Measurements from ENCODE around the gene COL13A1. TPM values are rescaled to one million over a fixed set of nuclear protein-coding genes. Genes with fewer than 3 reads are reported as not detected.

Gene COL13A1
- total RNA-seq, 1 donor from 2014 or later: 13.0 TPM

- H3K4me1 ChIP-seq (ENCODE audit: control insufficient read depth in 3 of 3, insufficient read depth in 3 of 3, low read length in 3 of 3): no peaks in the 10 kb centered on the region
- H3K4me3 ChIP-seq (ENCODE audit: low read length in 3 of 3): no peak overlapping the region
- no peaks in the 10 kb centered on the region for H3K9me3 ChIP-seq (ENCODE audit: control insufficient read depth in 3 of 3, low read length in 3 of 3)
- H3K36me3 ChIP-seq (ENCODE audit: control insufficient read depth in 3 of 3, insufficient read depth in 3 of 3, low read length in 3 of 3): peaks cover 0 to 2% (median 0%) of the 10 kb centered on the region in 3 donors
- no peak overlapping the region for H3K27ac ChIP-seq (ENCODE audit: low read depth, low read length)
- no peaks in the 10 kb centered on the region for H3K27me3 ChIP-seq (ENCODE audit: control insufficient read depth in 3 of 3, insufficient read depth in 3 of 3, low read length in 3 of 3)
- H3K9ac ChIP-seq (ENCODE audit: low read depth in 1 of 3, low read length in 3 of 3): no peak overlapping the region
Measured at GRCh38 chr10:69953851-69954250, 152.1 kb downstream of the COL13A1 start.

DNA sequence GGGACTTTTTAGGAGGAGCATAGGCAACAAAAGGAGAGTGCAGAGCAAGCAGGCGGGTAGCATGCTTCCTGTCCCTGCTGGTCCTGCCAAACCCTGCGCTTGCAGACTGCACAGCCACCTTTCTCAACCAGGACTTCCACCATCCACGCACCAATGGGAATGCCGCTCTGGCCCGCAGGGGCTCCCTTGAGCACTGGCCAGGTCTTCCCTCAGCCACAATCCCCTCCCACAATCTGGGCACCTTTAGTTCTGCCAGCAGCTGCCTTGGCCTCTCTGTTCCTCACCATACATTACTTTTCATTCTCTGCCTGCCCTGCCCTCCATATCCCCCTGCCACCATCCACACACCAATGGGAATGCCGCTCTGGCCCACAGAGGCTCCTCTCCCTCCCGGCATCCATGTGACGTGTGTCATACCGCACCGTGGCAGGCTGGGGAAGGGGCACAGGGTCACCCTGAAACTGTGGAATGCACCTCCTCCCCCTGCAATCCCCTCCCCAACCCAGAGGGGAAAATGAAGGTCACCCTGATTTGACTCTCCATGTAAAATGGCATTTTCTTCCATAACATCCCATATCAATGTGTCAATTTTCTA is 153.6 kb downstream of the COL13A1 start:
- no peak overlapping the region for H3K27ac ChIP-seq (ENCODE audit: low read depth, low read length)

DNA sequence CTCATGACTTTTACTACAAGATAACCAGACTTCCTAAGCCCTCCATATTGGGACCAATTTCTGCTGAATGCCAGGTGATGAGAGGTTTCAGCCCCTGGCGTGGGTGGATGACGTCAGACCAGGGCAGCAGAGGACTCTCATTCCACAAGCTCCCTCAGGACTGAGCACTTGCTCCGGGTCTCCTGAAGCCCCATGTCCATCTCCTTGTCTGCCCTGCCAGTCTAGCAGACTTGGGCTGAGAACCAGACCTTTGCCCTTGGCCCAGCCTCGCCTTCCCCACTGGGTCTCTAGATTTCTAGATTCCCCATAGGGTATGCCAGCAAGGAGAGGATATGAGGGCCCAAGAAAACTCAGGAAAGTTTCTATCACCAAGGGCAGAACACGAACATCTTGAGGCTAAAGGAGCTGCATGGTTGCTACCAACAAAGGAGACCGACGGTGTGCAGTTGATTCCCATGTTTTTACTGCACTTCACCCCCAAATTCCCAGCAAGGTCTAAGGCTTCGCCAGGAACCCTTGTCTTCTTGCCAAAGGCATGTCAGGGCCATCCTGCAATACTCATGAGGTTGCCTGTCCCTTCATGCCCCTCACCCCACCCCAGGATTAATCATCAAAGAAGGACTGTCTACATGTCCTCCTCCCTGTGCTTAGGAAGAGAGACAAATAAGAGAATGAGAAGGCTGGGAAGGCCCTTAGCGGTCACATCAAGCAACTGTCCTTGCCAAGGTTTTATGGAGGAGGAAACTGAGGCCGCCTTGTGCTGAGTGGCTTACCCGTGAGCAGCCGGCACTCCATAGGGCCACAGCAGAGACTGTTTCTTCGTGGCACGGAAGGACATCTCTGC is 154.4 kb downstream of the COL13A1 start:
- H3K4me1 ChIP-seq (ENCODE audit: control insufficient read depth in 3 of 3, insufficient read depth in 3 of 3, low read length in 3 of 3): no peaks in the 10 kb centered on the region
- no peak overlapping the region for H3K27ac ChIP-seq (ENCODE audit: low read depth, low read length)

More for the DNA sequence above, 153.6 kb downstream of the COL13A1 start:
- H3K4me1 ChIP-seq (ENCODE audit: control insufficient read depth in 3 of 3, insufficient read depth in 3 of 3, low read length in 3 of 3): no peaks in the 10 kb centered on the region
- no peaks in the 10 kb centered on the region for H3K27me3 ChIP-seq (ENCODE audit: control insufficient read depth in 3 of 3, insufficient read depth in 3 of 3, low read length in 3 of 3)
- H3K36me3 ChIP-seq (ENCODE audit: control insufficient read depth in 3 of 3, insufficient read depth in 3 of 3, low read length in 3 of 3): peaks cover 0 to 2% (median 0%) of the 10 kb centered on the region in 3 donors
- no peak overlapping the region for H3K4me3 ChIP-seq (ENCODE audit: low read length in 3 of 3)
- no peaks in the 10 kb centered on the region for H3K9me3 ChIP-seq (ENCODE audit: control insufficient read depth in 3 of 3, low read length in 3 of 3)
- H3K9ac ChIP-seq (ENCODE audit: low read depth in 1 of 3, low read length in 3 of 3): no peak overlapping the region

GRCh38 chr10:69956741-69957230 is 155.1 kb downstream of the COL13A1 start:
- Histone ChIP-seq H3K36me3 (ENCODE audit: control insufficient read depth in 3 of 3, insufficient read depth in 3 of 3, low read length in 3 of 3) (peaks cover 0 to 2% (median 0%) of the 10 kb centered on the region in 3 donors), H3K27ac (ENCODE audit: low read depth, low read length) (no peak overlapping the region), H3K4me3 (ENCODE audit: low read length in 3 of 3) (no peak overlapping the region), H3K9ac (ENCODE audit: low read depth in 1 of 3, low read length in 3 of 3) (no peak overlapping the region), H3K9me3 (ENCODE audit: control insufficient read depth in 3 of 3, low read length in 3 of 3) (no peaks in the 10 kb centered on the region), H3K4me1 (ENCODE audit: control insufficient read depth in 3 of 3, insufficient read depth in 3 of 3, low read length in 3 of 3) (no peaks in the 10 kb centered on the region), H3K27me3 (ENCODE audit: control insufficient read depth in 3 of 3, insufficient read depth in 3 of 3, low read length in 3 of 3) (no peaks in the 10 kb centered on the region)

More for the DNA sequence above, 154.4 kb downstream of the COL13A1 start:
- H3K27me3 ChIP-seq (ENCODE audit: control insufficient read depth in 3 of 3, insufficient read depth in 3 of 3, low read length in 3 of 3): no peaks in the 10 kb centered on the region
- no peak overlapping the region for H3K4me3 ChIP-seq (ENCODE audit: low read length in 3 of 3)
- H3K9ac ChIP-seq (ENCODE audit: low read depth in 1 of 3, low read length in 3 of 3): no peak overlapping the region
- peaks cover 0 to 2% (median 0%) of the 10 kb centered on the region in 3 donors for H3K36me3 ChIP-seq (ENCODE audit: control insufficient read depth in 3 of 3, insufficient read depth in 3 of 3, low read length in 3 of 3)
- H3K9me3 ChIP-seq (ENCODE audit: control insufficient read depth in 3 of 3, low read length in 3 of 3): no peaks in the 10 kb centered on the region

- no peak overlapping the region for H3K4me3 ChIP-seq (ENCODE audit: low read length in 3 of 3)
- no peaks in the 10 kb centered on the region for H3K9me3 ChIP-seq (ENCODE audit: control insufficient read depth in 3 of 3, low read length in 3 of 3)
- H3K27me3 ChIP-seq (ENCODE audit: control insufficient read depth in 3 of 3, insufficient read depth in 3 of 3, low read length in 3 of 3): no peaks in the 10 kb centered on the region
- H3K4me1 ChIP-seq (ENCODE audit: control insufficient read depth in 3 of 3, insufficient read depth in 3 of 3, low read length in 3 of 3): no peaks in the 10 kb centered on the region
- no peak overlapping the region for H3K9ac ChIP-seq (ENCODE audit: low read depth in 1 of 3, low read length in 3 of 3)
- peaks cover 0 to 2% (median 0%) of the 10 kb centered on the region in 3 donors for H3K36me3 ChIP-seq (ENCODE audit: control insufficient read depth in 3 of 3, insufficient read depth in 3 of 3, low read length in 3 of 3)
- no peak overlapping the region for H3K27ac ChIP-seq (ENCODE audit: low read depth, low read length)
Measured at GRCh38 chr10:69957241-69957885, 155.7 kb downstream of the COL13A1 start.

DNA sequence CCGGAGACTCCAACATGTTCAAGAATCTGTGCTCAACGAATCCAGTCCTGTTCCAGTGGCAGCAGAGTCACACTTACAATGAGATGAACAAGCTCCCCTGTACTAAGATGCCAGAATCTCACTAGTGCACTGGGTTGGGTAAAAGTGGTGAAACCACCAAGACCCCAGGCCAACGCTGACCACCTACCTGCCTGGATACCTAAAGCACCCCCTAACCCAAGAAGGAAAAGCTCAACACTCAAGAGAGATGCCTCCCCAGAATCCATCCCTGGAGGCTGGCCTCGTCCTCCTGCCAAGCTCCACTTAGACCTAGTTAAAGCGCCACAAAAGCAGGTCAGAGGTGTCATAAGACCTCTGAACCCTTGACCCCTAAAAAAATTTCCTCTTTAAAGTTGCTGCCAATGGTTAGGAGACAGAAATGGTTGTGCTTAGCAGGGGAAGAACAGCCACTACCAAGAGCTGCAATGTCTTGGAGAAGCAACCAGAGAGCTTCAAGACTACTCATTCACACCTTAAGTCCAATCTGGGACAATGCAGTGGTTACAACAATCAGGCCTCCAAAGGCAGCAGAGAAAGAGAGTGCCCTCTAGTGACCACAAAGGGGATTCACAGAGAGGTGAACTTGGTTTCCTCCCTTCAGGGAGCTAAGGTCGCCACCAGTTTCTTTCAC is 156.3 kb downstream of the COL13A1 start:
- no peaks in the 10 kb centered on the region for H3K27me3 ChIP-seq (ENCODE audit: control insufficient read depth in 3 of 3, insufficient read depth in 3 of 3, low read length in 3 of 3)
- H3K36me3 ChIP-seq (ENCODE audit: control insufficient read depth in 3 of 3, insufficient read depth in 3 of 3, low read length in 3 of 3): peaks cover 0 to 2% (median 0%) of the 10 kb centered on the region in 3 donors
- H3K4me3 ChIP-seq (ENCODE audit: low read length in 3 of 3): no peak overlapping the region
- no peak overlapping the region for H3K27ac ChIP-seq (ENCODE audit: low read depth, low read length)
- no peaks in the 10 kb centered on the region for H3K4me1 ChIP-seq (ENCODE audit: control insufficient read depth in 3 of 3, insufficient read depth in 3 of 3, low read length in 3 of 3)
- H3K9ac ChIP-seq (ENCODE audit: low read depth in 1 of 3, low read length in 3 of 3): no peak overlapping the region
- H3K9me3 ChIP-seq (ENCODE audit: control insufficient read depth in 3 of 3, low read length in 3 of 3): no peaks in the 10 kb centered on the region

GRCh38 chr10:69958556-69958902 is 156.8 kb downstream of the COL13A1 start:
- H3K36me3 ChIP-seq (ENCODE audit: control insufficient read depth in 3 of 3, insufficient read depth in 3 of 3, low read length in 3 of 3): peaks cover 0 to 2% (median 0%) of the 10 kb centered on the region in 3 donors
- no peaks in the 10 kb centered on the region for H3K27me3 ChIP-seq (ENCODE audit: control insufficient read depth in 3 of 3, insufficient read depth in 3 of 3, low read length in 3 of 3)
- no peak overlapping the region for H3K4me3 ChIP-seq (ENCODE audit: low read length in 3 of 3)
- H3K9ac ChIP-seq (ENCODE audit: low read depth in 1 of 3, low read length in 3 of 3): no peak overlapping the region
- no peak overlapping the region for H3K27ac ChIP-seq (ENCODE audit: low read depth, low read length)
- no peaks in the 10 kb centered on the region for H3K9me3 ChIP-seq (ENCODE audit: control insufficient read depth in 3 of 3, low read length in 3 of 3)
- H3K4me1 ChIP-seq (ENCODE audit: control insufficient read depth in 3 of 3, insufficient read depth in 3 of 3, low read length in 3 of 3): no peaks in the 10 kb centered on the region

DNA sequence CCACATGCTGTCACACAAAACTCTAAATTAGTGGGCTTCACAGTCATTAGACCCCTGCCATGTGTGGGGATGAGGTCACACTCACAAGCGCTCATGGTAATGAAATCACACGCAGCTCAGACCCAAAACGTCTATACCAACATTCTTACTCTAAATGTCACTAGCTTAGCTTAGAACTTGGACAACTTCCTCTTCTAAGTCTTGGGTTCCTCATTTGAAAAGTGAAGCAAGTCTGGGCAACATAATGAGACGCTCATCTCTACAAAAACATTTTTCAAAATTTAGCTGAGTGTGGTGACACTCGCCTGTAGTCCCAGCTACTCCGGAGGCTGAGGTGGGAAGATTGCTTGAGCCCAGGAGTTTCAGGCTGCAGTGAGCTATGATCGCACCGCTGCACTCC is 158.2 kb downstream of the COL13A1 start:
- Histone ChIP-seq H3K4me3 (ENCODE audit: low read length in 3 of 3) (no peak overlapping the region), H3K27ac (ENCODE audit: low read depth, low read length) (no peak overlapping the region), H3K9ac (ENCODE audit: low read depth in 1 of 3, low read length in 3 of 3) (no peak overlapping the region), H3K9me3 (ENCODE audit: control insufficient read depth in 3 of 3, low read length in 3 of 3) (no peaks in the 10 kb centered on the region), H3K36me3 (ENCODE audit: control insufficient read depth in 3 of 3, insufficient read depth in 3 of 3, low read length in 3 of 3) (peaks cover 0 to 2% (median 0%) of the 10 kb centered on the region in 3 donors), H3K4me1 (ENCODE audit: control insufficient read depth in 3 of 3, insufficient read depth in 3 of 3, low read length in 3 of 3) (no peaks in the 10 kb centered on the region), H3K27me3 (ENCODE audit: control insufficient read depth in 3 of 3, insufficient read depth in 3 of 3, low read length in 3 of 3) (peaks cover 0 to 2% (median 0%) of the 10 kb centered on the region in 3 donors)

DNA sequence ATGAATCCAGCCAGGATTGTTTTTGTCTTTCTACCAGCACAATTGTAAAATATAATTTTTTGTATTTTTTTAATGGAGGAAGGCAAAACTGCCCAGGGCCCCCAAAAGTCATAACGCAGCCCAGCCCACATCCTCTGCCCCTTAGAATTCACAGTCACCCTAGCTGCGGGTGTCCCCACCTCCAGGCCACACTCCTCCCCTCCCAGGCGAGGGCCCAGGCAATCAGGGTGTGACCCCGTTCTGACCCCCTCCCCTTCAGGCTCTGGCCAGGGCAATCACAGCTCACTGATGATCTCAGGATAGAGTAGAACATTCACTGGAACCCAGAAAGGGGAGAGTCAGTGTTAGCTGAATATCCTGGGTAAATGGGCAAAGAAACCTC is 158.9 kb downstream of the COL13A1 start:
- no peaks in the 10 kb centered on the region for H3K36me3 ChIP-seq (ENCODE audit: control insufficient read depth in 3 of 3, insufficient read depth in 3 of 3, low read length in 3 of 3)
- H3K9me3 ChIP-seq (ENCODE audit: control insufficient read depth in 3 of 3, low read length in 3 of 3): no peaks in the 10 kb centered on the region
- no peak overlapping the region for H3K27ac ChIP-seq (ENCODE audit: low read depth, low read length)
- no peaks in the 10 kb centered on the region for H3K4me1 ChIP-seq (ENCODE audit: control insufficient read depth in 3 of 3, insufficient read depth in 3 of 3, low read length in 3 of 3)
- no peak overlapping the region for H3K4me3 ChIP-seq (ENCODE audit: low read length in 3 of 3)
- no peak overlapping the region for H3K9ac ChIP-seq (ENCODE audit: low read depth in 1 of 3, low read length in 3 of 3)
- H3K27me3 ChIP-seq (ENCODE audit: control insufficient read depth in 3 of 3, insufficient read depth in 3 of 3, low read length in 3 of 3): peaks cover 0 to 4% (median 0%) of the 10 kb centered on the region in 3 donors
